Skin epidermis (tissue), 12 donors: Measurements from ENCODE around the gene SI.
"Not testable (repeated sequence)": the region's sequence is repeated elsewhere in the genome, so short reads cannot be mapped to it uniquely, and the experiment has no call there.

Experiments
- H3K27ac ChIP-seq, 21 experiments: fragments of 200-600 bp; sonication (generic) in 11 of 21; one replicate each; pipeline ENCODE4 v1.5.0; 2020; ENCODE audit warnings: mild to moderate bottlenecking in 3 of 21, inconsistent platforms in 2 of 21, moderate library complexity in 2 of 21
- H3K4me3 ChIP-seq, 7 experiments: fragments of 200-600 bp; sonication (generic) in 2 of 7; one replicate each; pipeline ENCODE4 v1.5.0; 2020; ENCODE audit warnings: inconsistent platforms in 2 of 7, mild to moderate bottlenecking in 2 of 7, moderate library complexity in 1 of 7

SI gene

GRCh38 chr3:165078293-165078692, at the start of gene SI:
Gene SI (minus strand): TSS chr3:165078496. CDS start chr3:165076012, 2,484 bp downstream.
- no peak within 1 kb of the TSS for H3K27ac ChIP-seq

DNA sequence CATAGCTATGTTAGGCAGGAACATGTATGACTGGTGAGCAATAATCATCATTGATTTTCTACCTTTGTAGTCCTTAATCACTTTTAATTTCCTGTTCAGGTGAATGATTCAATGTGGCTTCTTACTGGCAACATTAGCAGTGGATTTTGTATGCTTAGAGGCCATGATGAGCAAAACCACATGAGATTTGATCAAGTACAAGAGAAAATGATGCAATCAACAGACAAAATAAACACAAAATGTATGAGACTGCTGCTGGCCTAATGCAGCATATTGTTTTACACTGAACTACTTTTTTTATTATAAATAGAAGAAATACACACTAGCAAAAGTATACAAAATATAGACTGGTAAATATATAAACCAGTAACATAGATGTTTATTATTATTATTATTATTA, 47.5 kb upstream of the SI start:
- H3K27ac ChIP-seq = no peak overlapping the region
- no peak overlapping the region for H3K4me3 ChIP-seq

More at GRCh38 chr3:165078293-165078692, at the start of gene SI:
- H3K4me3 ChIP-seq = no peak within 1 kb of the TSS

- H3K4me3 ChIP-seq = no peak overlapping the region
- no peak overlapping the region for H3K27ac ChIP-seq
Observed at GRCh38 chr3:165111401-165111800, 33.1 kb upstream of the SI start.

GRCh38 chr3:165103616-165104015, 25.3 kb upstream of the SI start:
- H3K4me3 ChIP-seq = no peak overlapping the region
- no peak overlapping the region for H3K27ac ChIP-seq

DNA sequence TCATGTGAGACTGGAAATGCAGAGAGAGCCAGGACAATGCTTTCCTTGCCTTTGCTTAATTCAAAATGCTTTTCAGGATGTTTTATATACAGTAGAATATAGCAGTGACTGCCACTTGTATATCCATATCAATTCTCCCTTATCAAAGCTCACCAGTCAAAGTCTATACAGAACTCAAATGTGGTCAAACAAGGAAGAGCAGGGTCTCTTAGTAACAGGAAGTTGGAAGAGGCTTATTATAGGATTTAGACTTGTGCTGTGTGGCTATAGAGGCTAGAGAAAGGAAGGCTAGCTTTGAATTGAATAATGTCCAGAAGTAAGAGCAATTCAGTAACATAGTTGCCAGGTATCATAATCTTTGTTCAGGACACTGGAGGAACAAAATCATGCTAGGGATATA, 4.4 kb upstream of the SI start:
- Histone ChIP-seq H3K4me3 (no peak overlapping the region), H3K27ac (no peak overlapping the region)

- Histone ChIP-seq H3K27ac (no peak overlapping the region), H3K4me3 (no peak overlapping the region)
Observed at GRCh38 chr3:165081183-165081582, 2.9 kb upstream of the SI start.

- H3K27ac ChIP-seq = no peak overlapping the region
Observed at GRCh38 chr3:165075695-165076094, 2.6 kb downstream of the SI start.

GRCh38 chr3:165070682-165071081, 7.6 kb downstream of the SI start:
- Histone ChIP-seq H3K27ac (no peak overlapping the region), H3K4me3 (no peak overlapping the region)

More at GRCh38 chr3:165075695-165076094, 2.6 kb downstream of the SI start:
- H3K4me3 ChIP-seq = no peak overlapping the region

DNA sequence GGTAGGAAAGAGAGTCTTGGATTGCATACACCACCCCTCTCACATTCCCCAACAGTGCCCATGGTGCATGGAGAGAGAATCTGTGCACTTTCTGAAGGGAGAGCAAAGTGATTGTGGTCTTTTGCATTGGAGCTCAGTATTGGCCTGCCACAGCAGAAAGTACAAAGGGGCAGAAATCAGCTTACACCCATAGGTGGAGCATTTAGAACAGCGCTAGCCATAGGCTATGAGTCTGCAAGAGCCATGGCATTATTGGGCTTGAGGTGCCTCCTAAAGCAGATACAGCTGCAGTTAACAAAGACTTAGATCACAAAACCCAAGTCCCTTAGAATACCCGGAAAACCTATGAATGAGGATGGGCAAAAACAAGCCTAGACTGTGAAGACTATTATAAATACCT, 21.8 kb downstream of the SI start:
- Histone ChIP-seq H3K4me3 (no peak overlapping the region), H3K27ac (no peak overlapping the region)

DNA sequence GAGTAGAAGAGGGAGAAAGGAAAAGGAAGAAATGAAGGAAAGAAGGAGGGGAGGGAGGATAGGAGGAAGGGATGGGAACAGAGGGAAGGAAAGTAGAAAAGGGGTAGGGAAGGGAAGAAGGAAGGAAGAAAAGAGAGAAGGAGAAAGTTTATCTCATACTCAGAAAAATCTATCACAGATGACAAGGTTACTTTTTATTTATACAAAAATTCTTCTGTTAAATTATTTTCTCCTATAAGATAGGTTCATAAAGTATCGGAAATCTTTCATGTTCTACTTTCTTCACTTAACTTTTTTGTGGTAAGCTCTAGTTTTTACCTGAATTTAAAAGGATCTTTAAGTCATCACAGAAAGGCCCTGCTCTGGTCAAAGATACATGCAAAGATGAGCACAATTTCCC, 38.1 kb downstream of the SI start:
- Histone ChIP-seq H3K27ac (no peak overlapping the region), H3K4me3 (no peak overlapping the region)

- Histone ChIP-seq H3K27ac (no peak overlapping the region), H3K4me3 (no peak overlapping the region)
Observed at GRCh38 chr3:165011557-165011956, 66.7 kb downstream of the SI start.

- Histone ChIP-seq H3K27ac (no peak overlapping the region), H3K4me3 (no peak overlapping the region)
Observed at GRCh38 chr3:164984947-164985346, 93.3 kb downstream of the SI start.

- Histone ChIP-seq H3K4me3 (no peak overlapping the region), H3K27ac (peak overlapping the region in 3 of 21 experiments; percentile 15 to 54 (median 43))
Observed at GRCh38 chr3:164962610-164963009, 115.7 kb downstream of the SI start.

GRCh38 chr3:164952966-164953365, 125.3 kb downstream of the SI start:
- Histone ChIP-seq H3K27ac (no peak overlapping the region), H3K4me3 (no peak overlapping the region)

DNA sequence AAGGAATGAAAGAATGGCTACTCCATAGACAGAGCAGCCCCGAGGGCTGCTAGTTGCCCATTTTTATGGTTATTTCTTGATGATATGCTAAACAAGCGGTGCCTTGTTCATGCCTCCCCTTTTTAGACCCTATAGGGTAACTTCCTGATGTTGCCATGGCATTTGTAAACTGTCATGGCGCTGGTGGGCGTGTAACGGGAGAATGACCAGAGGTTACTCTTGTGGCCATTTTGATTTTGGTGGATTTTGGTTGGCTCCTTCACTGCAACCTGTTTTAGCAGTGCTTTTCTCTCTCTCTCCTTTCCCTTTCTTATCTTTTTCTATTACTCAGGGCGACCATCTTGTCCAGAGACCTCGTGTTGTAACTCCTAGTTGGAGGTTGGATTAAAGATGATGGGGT, 126.9 kb downstream of the SI start:
- not testable (repeated sequence) for H3K27ac ChIP-seq, H3K4me3 ChIP-seq

DNA sequence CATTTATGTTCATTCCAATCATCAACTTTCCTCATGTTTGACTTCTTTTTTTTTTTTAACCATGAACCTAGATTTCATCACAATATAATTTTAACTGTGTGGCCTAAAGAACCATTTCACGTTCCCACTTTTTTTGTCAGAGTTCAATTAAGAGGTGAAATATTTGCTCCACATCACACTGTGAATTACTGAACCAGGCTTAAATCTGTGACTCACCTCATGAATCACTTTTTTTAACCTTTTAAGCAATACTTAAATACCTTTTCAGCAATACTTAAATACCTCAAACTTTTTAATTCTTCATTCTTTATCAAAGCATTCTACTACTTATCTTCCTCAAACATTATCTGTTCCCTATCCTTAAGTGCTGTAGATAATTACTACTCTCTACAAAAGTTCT, 137.6 kb downstream of the SI start:
- no peak overlapping the region for H3K27ac ChIP-seq

GRCh38 chr3:164929642-164930041, 148.7 kb downstream of the SI start:
- no peak overlapping the region for H3K27ac ChIP-seq

More for the DNA sequence above, 137.6 kb downstream of the SI start:
- no peak overlapping the region for H3K4me3 ChIP-seq

More at GRCh38 chr3:164929642-164930041, 148.7 kb downstream of the SI start:
- no peak overlapping the region for H3K4me3 ChIP-seq
